EH (cell line): ENCODE measurements around the gene DCAF17.
A peak's percentile ranks its signal among the peaks of the same experiment; 100 is the strongest.

Experiments used
- DNase-seq: peaks from one replicate; pipeline ENCODE4 v3.0.0-alpha.2; 2015; ENCODE audit warnings: low read depth

DCAF17 gene, protein sequence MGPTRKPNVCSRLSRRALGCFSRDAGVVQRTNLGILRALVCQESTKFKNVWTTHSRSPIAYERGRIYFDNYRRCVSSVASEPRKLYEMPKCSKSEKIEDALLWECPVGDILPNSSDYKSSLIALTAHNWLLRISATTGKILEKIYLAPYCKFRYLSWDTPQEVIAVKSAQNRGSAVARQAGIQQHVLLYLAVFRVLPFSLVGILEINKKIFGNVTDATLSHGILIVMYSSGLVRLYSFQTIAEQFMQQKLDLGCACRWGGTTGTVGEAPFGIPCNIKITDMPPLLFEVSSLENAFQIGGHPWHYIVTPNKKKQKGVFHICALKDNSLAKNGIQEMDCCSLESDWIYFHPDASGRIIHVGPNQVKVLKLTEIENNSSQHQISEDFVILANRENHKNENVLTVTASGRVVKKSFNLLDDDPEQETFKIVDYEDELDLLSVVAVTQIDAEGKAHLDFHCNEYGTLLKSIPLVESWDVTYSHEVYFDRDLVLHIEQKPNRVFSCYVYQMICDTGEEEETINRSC

DNA sequence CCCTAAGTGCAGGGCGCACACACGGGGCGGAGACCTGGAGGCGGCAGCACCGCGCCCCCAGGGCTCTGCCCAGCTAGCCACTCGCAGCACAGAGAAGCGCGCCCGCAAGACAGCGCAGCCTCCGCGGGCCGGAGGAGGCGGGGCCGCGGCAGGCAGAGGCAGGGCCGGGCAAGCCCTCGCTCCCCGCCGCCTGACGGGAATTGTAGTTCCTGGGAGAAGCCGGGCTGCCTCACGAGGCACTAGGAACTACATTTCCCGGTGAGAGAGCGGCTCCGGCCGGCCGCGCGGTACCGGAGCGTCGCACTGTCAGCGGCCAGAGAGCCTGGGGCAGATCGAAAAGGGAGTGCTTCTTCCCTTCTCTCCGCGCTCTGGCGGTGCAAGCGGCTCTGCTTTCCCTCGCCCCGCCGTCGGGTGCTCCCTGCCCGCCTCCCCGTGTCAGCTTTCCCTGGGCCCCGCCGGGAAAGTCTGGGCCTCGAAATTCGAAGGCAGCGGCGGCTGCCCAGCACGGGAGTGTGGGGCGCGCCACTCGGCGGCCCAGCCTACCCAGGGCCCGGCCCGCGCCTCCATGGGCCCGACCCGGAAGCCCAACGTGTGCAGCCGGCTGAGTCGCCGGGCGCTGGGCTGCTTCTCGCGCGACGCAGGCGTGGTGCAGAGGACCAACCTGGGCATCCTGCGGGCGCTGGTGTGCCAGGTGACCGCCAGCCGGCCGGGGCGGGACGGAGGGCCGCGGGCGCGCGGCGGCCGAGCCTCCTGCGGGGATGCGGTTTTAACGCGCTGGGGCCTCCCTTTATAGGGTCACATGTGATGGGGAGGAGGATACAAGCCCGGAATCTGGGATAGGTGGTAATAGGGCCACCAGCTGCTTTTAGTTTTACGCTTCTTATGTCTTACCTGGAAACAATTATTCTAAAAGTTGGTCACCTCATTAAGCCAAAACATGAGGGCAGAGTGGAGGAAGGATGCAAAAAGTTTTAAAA is at the start of gene DCAF17:
Gene DCAF17 (plus strand): TSS at position 214 of the 977 bp plus-strand sequence. CDS start 352 bp downstream, at position 566.
- DNase-seq, result peak; percentile 96

DNA sequence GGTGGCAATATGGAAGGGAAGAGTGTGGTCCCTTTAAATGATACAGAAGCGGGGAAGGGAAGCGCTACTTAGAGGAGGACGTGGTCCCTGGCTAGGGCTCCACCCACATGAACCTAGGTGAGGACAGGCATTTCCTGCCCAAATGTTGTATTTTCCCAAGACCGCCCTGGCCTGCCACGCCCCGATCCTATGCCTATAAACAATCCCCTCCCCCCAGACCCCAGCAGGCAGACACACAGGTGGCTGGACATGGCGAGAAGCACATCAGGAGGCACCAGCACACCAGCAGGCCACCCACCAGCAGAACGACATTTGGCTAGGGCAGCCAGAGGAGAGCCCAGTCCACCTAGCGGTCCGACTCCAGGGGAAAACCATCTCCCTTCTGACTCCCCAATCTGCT is 47.4 kb upstream of the DCAF17 start:
- no peak for DNase-seq

- no peak for DNase-seq
These were observed 47.0 kb upstream of the DCAF17 start for GRCh38 chr2:171387052-171387451.

DNA sequence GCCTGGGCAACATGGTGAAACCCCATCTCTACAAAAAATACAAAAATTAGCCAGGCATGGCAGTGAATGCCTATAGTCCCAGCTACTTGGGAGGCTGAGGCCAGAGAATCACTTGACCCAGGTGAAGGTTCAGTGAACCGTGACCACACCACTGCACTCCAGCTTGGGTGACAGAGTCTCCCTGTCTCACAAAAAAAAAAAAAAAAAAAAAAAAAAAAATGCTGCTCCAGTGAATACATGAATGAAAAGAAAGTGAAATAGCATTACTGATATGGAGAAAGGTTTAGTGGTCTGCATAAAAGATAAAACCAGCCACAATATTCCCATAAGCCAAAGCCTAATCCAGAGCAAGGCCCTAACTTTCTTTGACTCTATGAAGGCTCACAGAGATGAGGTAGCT is 44.7 kb upstream of the DCAF17 start:
- no peak for DNase-seq

- no peak for DNase-seq
These were observed 44.2 kb upstream of the DCAF17 start for GRCh38 chr2:171389780-171390179.

- peak; percentile 90 for DNase-seq
These were observed 43.0 kb upstream of the DCAF17 start for GRCh38 chr2:171390941-171391516.

DNA sequence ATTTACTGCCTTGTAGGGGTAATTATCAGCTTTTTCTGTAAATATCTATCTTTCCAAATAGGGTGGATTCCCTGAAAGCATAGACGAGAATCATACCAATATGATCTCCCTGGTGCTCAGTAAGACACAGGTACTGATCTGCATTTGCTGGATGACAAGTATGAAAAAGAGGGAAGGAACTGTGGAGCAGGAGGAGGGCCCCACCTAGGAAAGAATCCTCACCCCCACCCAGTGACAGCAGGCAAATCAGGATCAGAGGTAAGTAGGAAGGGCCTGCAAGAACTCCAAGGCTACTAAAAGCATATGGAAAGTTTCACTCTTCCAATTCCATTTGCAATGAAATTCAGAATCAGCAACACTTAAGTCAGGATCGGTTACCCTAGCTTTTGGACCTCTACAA is 42.5 kb upstream of the DCAF17 start:
- DNase-seq, result no peak

DNA sequence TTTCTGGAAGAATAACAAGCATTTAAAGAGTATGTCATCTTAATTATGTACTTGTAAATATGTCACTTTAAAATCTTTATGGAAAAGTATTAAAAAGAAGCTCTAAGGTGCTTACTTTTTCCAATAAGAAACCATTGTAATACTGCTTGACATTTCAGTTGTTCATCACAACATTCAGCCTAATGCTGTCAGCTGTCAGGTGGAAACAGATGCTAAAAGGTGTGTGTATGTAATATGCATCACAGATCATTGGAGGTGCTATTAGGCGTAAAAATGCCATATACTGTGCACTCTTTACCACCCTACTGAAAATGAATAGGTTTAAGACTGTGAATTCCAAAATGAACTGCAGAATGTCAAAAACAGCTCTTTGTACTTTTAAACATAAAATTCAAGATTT is 40.5 kb upstream of the DCAF17 start:
- DNase-seq, result no peak

DNA sequence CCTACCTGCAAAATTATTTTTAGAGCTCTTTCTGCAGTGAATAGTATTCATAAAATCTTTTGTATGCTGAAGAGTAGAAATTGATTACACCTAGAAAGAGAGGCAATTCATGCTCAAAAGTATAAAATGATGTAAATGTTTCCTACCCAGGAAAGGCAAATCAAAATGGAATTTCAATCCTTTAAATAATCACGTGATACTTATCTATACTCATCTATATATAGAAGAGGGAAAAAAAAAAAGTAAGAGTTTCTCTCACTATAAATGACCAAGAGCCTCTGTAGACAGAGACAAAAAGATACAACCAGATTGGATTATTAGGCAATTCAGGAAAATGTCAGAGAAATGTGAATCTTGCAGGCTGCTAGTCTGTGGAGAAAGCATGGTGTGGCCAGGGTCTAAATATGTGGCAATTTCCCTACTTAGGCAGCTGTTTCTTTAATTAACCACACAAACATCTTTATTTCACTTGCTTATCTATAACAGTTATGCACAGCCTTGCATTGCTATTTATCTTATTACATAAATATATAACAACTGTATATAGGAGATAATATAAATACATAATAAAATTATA is 39.8 kb upstream of the DCAF17 start:
- no peak for DNase-seq

DNA sequence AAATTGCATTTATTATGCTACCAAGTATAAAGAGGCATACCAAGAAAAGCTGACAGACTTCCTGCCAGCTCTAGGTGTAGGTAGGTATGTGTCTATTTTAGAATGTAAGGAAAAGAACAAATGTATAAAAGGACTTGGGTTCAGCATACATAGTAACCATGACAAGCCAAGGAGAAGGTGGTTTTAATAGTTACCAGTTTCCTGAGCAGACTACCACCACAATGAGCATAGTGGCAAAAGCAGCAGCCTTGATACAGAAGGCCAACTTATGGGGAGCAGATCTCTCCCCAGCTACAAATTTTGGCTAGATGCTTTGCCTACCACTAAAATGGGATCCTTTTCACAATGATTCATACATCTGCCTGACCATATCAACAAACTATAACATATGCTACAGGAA is 34.7 kb upstream of the DCAF17 start:
- no peak for DNase-seq

DNA sequence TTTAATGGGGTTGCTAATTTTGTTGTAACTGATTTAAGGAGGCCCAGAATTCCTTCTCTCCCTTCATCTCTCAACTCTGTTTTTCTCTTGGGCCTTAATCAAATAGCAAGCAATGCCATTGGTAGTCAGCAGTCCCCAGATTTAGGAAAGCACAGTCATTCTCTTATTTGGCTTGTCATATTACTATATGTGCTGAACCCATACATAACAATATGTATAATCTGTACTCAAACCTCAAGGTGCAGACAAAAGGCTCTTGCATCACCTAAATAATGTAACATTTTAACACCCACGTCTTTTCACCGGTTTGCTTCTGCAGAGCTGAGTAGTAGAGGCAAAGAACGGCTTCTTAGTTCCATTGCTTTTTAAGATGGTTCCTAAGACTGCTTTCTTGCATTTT is 33.6 kb upstream of the DCAF17 start:
- no peak for DNase-seq

DNA sequence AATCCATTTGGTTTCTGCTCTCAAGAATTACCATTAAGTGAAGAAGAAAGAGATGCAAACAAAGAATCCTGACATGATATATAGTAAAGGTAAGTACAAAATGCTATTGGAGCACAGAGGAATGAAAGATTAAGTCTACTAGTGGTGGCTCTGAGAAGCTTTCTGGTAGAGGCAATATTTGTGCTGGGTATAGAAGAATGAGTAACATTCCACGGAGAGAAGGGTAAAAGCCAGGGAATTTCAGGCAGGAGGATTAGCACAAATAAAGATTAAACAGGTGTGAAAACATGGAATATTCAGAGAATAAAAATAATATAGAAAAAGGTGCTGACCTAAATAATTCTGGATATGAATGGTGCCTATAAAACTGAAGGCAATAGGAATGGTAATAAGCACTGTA is 32.1 kb upstream of the DCAF17 start:
- no peak for DNase-seq

GRCh38 chr2:171402906-171403580 is 31.0 kb upstream of the DCAF17 start:
- peak; percentile 74 for DNase-seq

- DNase-seq, result peak; percentile 92
These were observed 29.8 kb upstream of the DCAF17 start for GRCh38 chr2:171404261-171404660.

- no peak for DNase-seq
These were observed 29.3 kb upstream of the DCAF17 start for GRCh38 chr2:171404719-171405118.

DNA sequence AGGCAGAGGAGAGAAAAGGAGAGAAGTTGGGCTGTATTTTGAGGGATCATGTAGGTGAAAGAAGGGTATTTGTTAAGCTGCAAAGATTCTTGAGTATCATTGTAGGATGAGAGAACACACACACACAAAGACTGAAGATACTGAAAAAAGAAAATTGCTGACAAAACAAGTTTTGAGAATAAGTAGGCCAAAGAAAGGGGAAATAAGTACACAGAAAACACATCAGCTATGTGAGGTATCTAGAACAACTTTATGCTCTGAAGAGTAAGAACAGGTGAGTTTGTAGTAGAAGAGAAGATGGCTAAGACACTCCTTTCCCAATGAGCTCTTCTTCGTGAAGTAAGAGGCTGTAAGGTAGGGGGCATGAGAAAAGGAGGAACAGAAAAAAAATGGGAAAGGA is 28.5 kb upstream of the DCAF17 start:
- no peak for DNase-seq

- DNase-seq, result no peak
These were observed 28.0 kb upstream of the DCAF17 start for GRCh38 chr2:171406044-171406443.

GRCh38 chr2:171407030-171407675 is 26.9 kb upstream of the DCAF17 start:
- no peak for DNase-seq

DNA sequence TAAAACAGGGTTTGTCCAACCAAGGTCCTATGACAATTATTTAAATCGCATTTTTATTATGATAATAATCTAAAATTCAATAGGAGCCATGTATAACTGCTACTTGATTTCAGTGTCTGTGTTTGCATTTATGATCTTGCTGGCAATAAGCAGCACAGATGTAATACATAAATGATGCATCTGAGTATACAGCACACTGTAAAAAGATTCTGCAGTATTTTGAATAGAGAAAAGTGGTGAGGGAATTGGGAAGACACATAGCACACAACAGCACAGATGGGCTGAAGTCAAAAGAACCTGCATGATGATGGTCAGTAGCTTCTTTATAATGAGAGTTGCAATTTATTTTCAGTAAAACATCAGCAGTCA is 26.4 kb upstream of the DCAF17 start:
- DNase-seq, result no peak

GRCh38 chr2:171409436-171409971 is 24.5 kb upstream of the DCAF17 start:
- DNase-seq, result peak; percentile 40

GRCh38 chr2:171410101-171410500 is 23.9 kb upstream of the DCAF17 start:
- peak; percentile 64 for DNase-seq
